CD4-positive, alpha-beta T cell treated with Interleukin-17A for 4 hours (primary cell): Measurements from ENCODE around the gene SUCO.
"Not testable (repeated sequence)": the region's sequence is repeated elsewhere in the genome, so short reads cannot be mapped to it uniquely, and the experiment has no call there.

Experiments
- DNase-seq: peaks from one replicate; pipeline ENCODE4 v3.0.0-alpha.2; 2020; ENCODE audit warnings: mixed read lengths

The SUCO gene

GRCh38 chr1:172532700-172533512 is at the start of gene SUCO:
SUCO (plus strand) TSS chr1:172533150; CDS start chr1:172533436, 286 bp downstream.
- DNase-seq: peak; percentile 100

DNA sequence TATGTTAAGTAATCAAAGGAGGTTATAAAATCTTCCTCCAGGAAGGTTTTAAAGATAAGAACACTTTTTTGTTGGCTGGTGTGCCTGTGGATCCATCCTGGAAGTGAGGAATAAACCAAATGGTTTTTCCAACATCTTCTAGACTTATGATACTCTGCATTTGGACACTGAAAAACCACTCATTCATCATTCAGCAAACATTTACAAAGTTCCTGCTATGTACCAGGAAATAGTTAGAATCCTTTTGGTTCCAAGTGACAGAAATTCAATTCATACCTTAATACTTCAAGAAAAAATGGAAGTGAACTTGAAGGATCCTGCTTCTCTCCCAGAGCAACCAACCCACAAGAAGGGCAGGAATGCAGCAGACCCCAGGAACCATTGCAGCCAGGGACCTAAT is 49.5 kb upstream of the SUCO start:
- no peak for DNase-seq

GRCh38 chr1:172484252-172484651 is 48.7 kb upstream of the SUCO start:
- DNase-seq: no peak

DNA sequence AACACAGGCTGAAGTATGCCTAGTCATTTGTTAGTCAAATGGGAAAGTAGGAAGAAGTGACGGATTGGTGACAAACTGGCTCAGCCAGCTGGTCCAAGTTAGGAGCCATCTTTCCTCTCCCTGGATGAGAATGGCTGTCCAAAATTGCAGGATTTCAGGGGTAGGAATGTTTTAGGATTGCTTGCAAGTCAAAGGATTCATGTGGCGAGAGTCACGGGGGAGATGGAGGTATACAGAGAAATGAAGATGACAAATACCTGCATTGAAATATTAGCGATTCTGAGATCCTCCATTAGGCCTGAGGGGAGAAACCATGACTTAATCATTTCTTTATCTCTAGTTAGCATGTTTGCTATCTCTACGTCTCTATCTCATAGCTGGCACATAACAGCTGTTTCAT is 47.3 kb upstream of the SUCO start:
- no peak for DNase-seq

DNA sequence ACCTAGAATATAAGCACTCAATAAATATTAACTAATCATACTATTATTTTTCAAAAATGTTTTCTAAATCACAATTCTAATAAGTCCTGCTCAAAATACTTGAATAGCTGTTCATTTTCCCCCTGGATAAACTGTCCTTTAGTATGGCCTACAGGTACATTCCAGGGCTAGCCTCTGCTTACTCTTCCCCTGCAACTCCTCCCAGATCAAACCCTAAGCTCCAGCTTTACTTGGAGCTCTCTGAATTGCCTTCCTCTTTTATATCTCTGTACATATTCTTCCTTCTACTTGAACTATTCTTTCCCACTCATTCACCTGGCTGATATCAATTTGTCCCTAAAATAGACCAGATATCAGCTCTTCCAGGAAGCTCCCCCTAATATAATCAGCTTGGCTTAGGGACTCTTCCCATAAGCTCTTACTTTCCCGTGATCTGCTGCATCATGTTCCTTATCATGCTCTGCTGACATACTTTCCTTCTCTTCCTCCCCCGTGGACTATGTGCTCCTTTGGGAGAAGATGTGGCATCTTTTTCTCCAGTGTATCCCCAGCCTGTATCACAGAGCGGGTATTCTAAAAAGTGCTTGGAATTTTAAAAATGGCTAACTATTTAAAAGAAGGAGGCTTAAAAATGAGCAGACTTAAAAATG is 46.0 kb upstream of the SUCO start:
- DNase-seq: no peak

GRCh38 chr1:172487550-172487949 is 45.4 kb upstream of the SUCO start:
- DNase-seq: peak; percentile 28

GRCh38 chr1:172488393-172488792 is 44.6 kb upstream of the SUCO start:
- no peak for DNase-seq

DNA sequence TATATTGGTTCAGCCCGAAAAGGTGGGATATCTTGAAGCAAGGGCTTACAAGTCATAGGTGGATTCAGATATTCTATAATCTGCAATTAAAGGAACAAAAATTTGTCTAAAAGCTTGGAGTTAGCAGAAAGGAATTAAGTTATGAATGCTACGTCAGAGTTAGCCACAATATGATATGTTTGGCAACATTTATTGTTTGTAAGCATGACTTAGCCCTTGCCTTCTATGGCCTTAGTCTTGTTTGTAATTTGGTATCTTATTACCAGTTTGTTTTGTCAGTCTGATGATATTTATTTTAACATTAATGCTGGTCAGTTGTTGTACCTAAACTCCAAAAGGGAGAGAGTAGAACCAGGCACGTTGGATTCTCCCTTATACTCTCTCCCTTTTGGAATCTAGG is 43.1 kb upstream of the SUCO start:
- no peak for DNase-seq

DNA sequence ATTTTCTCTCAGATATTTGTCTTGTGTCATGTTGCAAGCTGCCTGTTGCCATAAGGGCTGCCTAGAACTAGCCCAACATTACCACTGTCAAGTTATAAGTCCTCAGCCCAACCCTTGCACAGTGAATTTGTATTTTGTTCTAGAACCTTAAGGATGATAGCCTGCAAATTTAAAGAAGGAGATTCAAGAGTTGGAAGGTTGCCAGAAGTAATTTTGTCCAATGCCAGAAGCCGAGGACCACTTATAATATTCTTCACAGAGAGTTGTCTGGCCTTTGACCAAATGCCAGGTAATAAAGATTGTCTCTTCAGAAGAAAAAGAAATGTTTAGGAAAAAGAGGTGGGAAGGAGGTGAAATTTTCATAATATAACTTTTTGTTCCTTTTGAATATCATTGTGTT is 40.5 kb upstream of the SUCO start:
- DNase-seq: no peak

- no peak for DNase-seq
Observed at GRCh38 chr1:172494166-172494565, 38.8 kb upstream of the SUCO start.

DNA sequence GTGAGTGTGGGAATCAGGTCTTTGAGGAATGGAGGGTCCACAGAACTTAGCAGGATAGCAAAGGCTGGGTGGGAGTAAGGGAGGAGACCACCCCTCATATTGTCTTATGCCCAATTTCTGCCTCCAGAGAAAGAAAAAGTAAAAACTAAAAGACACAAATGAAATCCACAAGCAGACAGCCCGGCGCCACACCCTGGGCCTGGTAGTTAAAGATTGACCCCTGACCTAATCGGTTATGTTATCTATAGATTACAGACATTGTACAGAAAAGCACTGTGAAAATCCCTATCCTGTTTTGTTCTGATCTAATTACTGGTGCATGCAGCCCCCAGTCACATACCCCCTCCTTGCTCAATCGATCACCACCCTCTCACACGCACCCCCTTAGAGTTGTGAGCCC is 36.8 kb upstream of the SUCO start:
- not testable (repeated sequence) for DNase-seq

GRCh38 chr1:172496678-172497077 is 36.3 kb upstream of the SUCO start:
- no peak for DNase-seq

DNA sequence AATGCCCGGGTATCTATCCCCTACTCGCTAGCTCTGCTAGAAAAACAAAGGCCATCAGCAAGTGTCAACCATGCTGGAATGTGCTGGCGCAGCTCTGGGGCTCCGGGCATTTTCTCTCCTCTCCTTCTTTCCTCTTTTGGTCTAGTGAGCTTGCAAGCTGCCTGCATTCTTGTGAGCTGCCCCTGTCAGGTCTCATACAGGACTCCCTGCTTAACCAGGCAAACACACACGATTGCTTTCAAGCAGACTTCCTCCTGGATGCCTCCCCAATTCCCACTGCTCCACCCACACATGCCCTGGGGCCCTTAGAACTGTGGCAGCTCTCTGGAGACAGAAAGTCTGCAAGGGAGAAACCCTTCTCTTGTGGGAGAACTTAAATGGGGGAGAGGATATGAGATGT is 35.7 kb upstream of the SUCO start:
- no peak for DNase-seq

GRCh38 chr1:172498857-172499256 is 34.1 kb upstream of the SUCO start:
- no peak for DNase-seq

GRCh38 chr1:172499636-172500141 is 33.3 kb upstream of the SUCO start:
- DNase-seq: peak; percentile 17

- no peak for DNase-seq
Observed at GRCh38 chr1:172500207-172500606, 32.7 kb upstream of the SUCO start.

GRCh38 chr1:172507741-172508140 is 25.2 kb upstream of the SUCO start:
- DNase-seq: no peak

- DNase-seq: no peak
Observed at GRCh38 chr1:172510479-172510878, 22.5 kb upstream of the SUCO start.

DNA sequence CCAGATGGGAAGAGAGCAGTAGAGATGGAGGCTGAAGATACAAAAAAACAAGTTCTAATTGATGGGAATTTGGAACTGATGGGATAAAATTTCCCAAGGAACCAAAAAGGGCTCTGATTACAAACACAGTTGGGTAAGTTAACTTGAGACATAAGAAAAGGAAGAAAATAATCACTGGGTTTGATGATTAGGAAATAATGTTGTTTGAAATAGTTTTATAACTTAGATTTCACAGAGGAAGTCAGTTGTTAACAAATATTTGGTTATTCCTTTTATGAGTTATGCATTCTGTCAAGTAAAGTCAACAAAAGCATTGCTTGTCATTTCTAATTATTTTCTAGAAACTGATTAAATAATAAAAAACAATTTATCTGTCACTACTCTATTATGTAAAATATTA is 20.4 kb upstream of the SUCO start:
- DNase-seq: no peak

DNA sequence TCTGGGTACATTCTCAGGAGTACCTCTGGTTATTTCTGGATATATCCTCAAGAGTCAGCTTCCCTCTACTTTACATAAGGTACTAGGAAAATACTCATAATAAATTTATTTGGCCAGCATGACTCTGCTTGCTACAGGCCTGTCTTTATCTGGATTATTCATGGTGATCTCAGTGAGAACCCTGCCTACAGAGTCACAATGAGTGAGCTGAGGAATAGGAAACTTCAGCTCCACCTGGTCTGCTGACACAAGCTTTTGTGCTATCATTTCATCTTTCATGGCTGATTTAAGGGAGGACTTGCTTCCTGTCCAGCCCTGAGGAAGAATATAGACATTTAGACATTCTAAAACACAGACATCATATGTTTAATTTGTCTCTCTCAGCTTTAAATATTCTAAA is 19.5 kb upstream of the SUCO start:
- DNase-seq: no peak

DNA sequence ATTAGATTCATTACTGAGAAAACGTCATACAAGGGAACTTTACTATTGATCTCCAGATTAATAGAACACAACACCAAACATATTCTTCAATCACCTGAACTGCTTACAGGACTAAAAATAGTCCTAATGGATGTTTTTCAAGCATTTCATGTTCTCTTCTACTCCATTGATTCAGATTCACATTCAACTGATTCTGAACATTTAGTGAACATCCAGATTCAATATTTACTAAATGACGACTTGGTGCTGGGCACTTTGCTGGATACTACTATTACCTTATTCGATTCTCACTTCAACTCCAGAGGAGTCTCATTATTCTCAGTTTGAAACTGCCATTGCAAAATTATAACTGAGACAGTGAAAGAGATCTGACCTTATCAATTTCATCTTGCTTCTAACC is 18.8 kb upstream of the SUCO start:
- DNase-seq: no peak

DNA sequence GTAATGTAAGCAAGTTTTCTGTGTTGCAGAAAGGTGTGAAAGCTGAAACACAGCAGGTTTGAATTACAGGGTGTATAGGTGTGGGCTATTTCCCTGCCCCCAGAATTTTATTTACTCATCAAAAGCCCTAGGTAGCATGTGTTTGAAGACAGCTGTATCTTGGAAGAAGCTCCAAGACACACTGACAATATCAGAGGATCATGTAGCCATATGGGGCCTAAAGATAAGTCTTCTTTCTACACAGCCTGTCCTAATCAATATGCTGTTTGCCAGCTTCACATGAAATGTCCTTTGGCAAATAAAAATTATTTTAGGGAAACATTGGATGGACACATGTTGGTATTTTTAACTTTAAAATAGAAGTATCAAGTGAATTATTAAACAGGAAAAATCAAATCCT is 17.5 kb upstream of the SUCO start:
- no peak for DNase-seq

- no peak for DNase-seq
Observed at GRCh38 chr1:172515927-172516326, 17.0 kb upstream of the SUCO start.

DNA sequence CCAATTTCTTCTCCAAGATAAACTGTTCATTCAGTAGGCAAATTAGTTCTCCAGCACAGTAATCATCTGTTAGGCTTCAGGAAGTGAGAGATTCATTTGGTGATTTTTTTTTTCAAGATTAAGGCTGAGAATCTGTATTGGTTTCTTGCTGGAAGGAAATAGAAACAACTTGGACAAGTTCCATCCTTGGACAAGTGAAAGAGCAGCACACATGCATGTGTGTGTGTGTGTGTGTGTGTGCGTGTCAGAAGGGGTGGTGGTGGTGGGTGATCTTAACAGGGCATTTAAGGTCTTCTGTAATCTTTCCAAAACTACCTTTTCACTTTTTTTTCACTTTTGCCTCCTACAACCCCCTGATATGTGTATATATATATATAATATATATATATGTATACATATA is 15.9 kb upstream of the SUCO start:
- no peak for DNase-seq
